Mesothelial cell of epicardium (in vitro differentiated cells): Measurements from ENCODE around the gene PDPR. TPM values are rescaled to one million over a fixed set of nuclear protein-coding genes. Genes with fewer than 3 reads are reported as not detected.
"Not testable (repeated sequence)": the region's sequence is repeated elsewhere in the genome, so short reads cannot be mapped to it uniquely, and the experiment has no call there.

ENCODE experiments used
- DNase-seq, 2 experiments: peaks; one replicate each; pipeline ENCODE4 v3.0.0; 2021; ENCODE audit warnings: low spot score in 2 of 2; ENCODE audit not compliant: unreplicated experiment in 2 of 2
- H3K27ac Mint-ChIP-seq: 2 replicates; pipeline ENCODE4 v1.8.0; 2021; ENCODE audit warnings: mixed read lengths
- H3K27me3 Mint-ChIP-seq: 2 replicates; pipeline ENCODE4 v1.8.0; 2021; ENCODE audit warnings: low read depth, mixed read lengths
- H3K36me3 Mint-ChIP-seq: 2 replicates; pipeline ENCODE4 v1.8.0; 2021; ENCODE audit warnings: mixed read lengths
- H3K4me1 Mint-ChIP-seq: 2 replicates; pipeline ENCODE4 v1.8.0; 2021; ENCODE audit warnings: mixed read lengths
- H3K4me3 Mint-ChIP-seq: 2 replicates; pipeline ENCODE4 v1.8.0; 2021; ENCODE audit warnings: mild to moderate bottlenecking, moderate library complexity, mixed read lengths
- H3K9me3 Mint-ChIP-seq: 2 replicates; pipeline ENCODE4 v1.8.0; 2021; ENCODE audit warnings: mixed read lengths
- total RNA-seq: library from RNA; stranded (reverse); gene quantifications from 3 replicates; pipeline ENCODE4 v1.2.1, GENCODE V29; 2021

Gene PDPR
- total RNA-seq, 1 donor from 2014 or later, result 33.3 TPM

- H3K4me1 Mint-ChIP-seq, H3K9me3 Mint-ChIP-seq, DNase-seq, H3K27ac Mint-ChIP-seq, H3K36me3 Mint-ChIP-seq, H3K27me3 Mint-ChIP-seq: not testable (repeated sequence)
- peak overlapping the region; percentile 42 for H3K4me3 Mint-ChIP-seq
Measured at GRCh38 chr16:70187858-70188607, 73.9 kb downstream of the PDPR start.

GRCh38 chr16:70188608-70188915 lies 74.4 kb downstream of the PDPR start:
- not testable (repeated sequence) for H3K4me1 Mint-ChIP-seq, H3K27me3 Mint-ChIP-seq, H3K27ac Mint-ChIP-seq, H3K4me3 Mint-ChIP-seq, DNase-seq, H3K9me3 Mint-ChIP-seq, H3K36me3 Mint-ChIP-seq

DNA sequence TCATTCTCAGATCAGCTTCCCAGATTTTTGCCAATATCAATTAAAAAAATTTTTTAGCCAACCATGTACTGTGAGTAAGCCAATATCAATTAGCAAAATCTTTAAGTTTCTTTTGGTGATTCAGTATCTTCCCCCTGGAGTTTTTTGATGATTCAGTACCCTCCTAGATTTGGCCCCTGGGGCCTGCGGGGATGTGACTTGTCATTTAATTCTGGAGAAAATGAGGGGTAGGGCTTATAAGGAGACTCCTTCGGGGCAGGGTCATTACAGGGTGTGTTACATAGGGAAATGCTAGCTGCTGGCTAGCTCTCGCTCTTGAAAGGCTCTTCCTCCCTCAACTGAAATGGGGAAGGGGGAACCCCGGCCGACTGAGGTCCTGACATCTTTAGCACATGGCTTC lies 76.4 kb downstream of the PDPR start:
- not testable (repeated sequence) for H3K4me1 Mint-ChIP-seq, H3K36me3 Mint-ChIP-seq, DNase-seq, H3K27ac Mint-ChIP-seq, H3K4me3 Mint-ChIP-seq, H3K27me3 Mint-ChIP-seq, H3K9me3 Mint-ChIP-seq

DNA sequence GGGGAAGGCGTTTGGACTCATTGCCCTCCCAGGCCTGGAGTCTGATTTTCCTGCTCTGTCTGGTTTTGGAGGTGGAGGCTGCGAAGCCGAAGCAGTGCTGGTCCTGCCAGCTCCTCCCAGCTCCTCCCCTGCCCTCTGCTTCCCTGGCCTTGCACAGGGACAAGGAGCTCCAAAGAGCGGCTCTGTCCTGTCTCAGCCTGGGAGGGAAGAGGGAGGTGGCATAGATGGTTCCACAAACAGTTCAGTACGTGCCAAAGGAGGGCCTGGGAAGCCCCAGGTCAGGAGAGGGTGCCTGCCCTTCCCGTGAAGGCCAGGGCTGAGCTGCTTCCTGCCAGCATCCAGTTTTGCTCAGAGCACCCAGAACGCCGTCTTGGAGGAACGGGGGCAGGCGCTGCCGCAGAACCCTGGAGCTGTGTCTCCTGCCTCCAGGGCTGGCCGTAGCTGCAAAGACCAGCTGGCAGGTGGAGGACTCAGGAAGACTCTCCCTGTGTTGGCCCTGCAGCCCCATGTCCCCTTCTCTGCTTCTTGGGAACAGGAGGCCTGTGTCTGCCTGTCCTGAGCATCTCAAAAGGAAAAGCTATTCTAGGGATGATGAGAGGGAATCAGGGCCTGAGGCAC lies 82.7 kb downstream of the PDPR start:
- H3K4me3 Mint-ChIP-seq, H3K36me3 Mint-ChIP-seq, H3K27me3 Mint-ChIP-seq, H3K9me3 Mint-ChIP-seq, DNase-seq, H3K4me1 Mint-ChIP-seq: not testable (repeated sequence)
- peak overlapping the region; percentile 39 for H3K27ac Mint-ChIP-seq

DNA sequence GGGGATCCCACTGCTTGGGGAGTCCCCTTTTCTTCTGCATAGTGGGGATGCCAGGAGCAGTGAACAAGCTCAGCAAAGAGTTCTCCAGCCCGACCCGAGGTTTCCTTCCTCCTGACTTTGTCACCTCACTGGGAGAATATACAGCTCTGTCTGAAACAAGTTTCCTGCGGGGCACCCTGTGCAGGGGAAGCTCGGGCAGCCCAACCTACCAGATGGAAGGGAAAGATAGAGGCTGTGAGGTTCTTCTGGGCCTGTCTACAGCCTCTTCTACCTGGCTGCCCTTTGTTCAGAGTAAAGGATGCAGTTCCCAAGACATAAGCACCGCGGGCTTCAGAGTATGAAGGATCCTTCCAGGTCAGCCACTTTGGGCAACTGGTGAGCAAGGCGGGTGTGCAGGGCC lies 83.5 kb downstream of the PDPR start:
- H3K27ac Mint-ChIP-seq, DNase-seq, H3K4me3 Mint-ChIP-seq, H3K4me1 Mint-ChIP-seq, H3K27me3 Mint-ChIP-seq, H3K36me3 Mint-ChIP-seq, H3K9me3 Mint-ChIP-seq: not testable (repeated sequence)

DNA sequence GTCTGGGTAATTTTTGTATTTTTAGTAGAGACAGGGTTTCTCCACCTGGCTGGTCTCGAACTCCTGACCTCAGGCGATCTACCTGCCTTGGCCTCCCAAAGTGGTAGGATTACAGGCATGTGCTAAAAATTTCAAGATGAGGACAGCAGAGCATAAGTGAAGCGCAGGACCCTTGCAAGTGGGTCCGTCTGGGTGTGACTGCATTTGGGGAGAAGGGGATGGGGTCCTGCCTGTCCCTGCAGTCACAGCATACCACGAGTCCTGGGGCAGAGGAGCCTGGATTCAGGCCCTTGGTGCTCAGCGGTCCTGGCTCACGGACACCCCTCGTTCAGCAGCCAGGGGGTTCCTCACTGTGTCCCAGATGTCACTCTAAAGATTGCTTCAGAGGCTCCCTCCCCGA lies 84.1 kb downstream of the PDPR start:
- not testable (repeated sequence) for H3K4me1 Mint-ChIP-seq, H3K36me3 Mint-ChIP-seq, H3K4me3 Mint-ChIP-seq, DNase-seq, H3K27me3 Mint-ChIP-seq, H3K9me3 Mint-ChIP-seq, H3K27ac Mint-ChIP-seq

DNA sequence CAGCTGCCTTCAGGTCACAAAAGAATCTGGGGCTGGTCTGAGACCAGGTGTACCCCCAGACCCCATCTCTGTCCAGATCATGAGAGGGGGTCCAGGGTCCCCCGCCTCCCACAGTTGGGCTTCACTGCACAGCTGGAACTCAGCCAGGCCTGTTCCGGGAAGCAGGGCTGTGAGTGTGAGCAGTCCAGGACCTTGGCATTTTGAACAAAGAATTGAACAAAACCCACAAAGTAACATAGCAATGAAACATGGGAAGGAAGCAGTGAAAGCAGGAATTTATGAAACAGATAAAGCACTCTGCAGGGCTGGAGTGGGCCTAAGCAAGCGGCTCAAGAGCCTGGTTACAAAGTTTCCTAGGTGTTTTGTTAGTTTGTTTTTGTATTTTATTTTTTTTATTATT lies 84.5 kb downstream of the PDPR start:
- not testable (repeated sequence) for H3K4me3 Mint-ChIP-seq, DNase-seq, H3K9me3 Mint-ChIP-seq, H3K36me3 Mint-ChIP-seq, H3K27ac Mint-ChIP-seq, H3K4me1 Mint-ChIP-seq, H3K27me3 Mint-ChIP-seq

DNA sequence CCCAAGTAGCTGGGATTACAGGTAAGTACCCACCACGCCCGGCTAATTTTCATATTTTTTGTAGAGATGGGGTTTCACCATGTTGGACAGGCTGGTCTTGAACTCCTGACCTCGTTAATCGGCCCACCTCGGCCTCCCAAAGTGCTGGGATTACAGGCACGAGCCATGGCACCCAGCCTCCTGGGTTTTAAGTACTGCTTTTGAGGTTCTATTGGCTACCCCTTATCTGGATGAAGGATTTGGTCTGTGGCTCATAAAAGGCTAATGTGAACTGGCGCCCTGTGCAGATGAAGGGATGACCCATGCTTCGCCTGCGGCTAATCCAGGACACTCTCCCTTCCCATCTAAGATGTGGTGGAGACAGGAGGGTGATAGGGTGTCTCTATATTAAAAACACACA lies 85.0 kb downstream of the PDPR start:
- not testable (repeated sequence) for H3K9me3 Mint-ChIP-seq, H3K36me3 Mint-ChIP-seq, H3K27me3 Mint-ChIP-seq

DNA sequence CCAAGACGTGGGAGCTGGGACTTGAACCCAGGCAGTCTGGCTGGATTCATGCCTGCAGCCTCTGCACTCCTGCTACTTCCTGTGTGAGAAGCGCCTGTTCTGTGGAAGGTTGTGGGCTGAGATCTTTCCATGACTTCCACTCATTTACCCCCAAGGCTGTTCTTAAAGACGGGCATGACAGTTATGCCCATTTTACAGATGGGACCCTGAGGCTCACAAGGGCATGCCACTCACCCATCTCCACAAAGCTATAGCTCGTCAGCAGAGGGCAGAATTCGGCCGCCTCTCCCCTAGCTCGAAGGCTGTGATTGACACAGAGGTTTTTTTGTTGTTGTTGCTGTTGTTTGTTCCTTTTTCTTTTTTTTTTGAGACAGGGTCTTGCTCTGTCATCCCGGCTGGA lies 85.9 kb downstream of the PDPR start:
- not testable (repeated sequence) for DNase-seq, H3K4me1 Mint-ChIP-seq, H3K9me3 Mint-ChIP-seq, H3K4me3 Mint-ChIP-seq, H3K27ac Mint-ChIP-seq, H3K36me3 Mint-ChIP-seq, H3K27me3 Mint-ChIP-seq

More for the DNA sequence above, 85.0 kb downstream of the PDPR start:
- DNase-seq, H3K27ac Mint-ChIP-seq, H3K4me3 Mint-ChIP-seq, H3K4me1 Mint-ChIP-seq: not testable (repeated sequence)

DNA sequence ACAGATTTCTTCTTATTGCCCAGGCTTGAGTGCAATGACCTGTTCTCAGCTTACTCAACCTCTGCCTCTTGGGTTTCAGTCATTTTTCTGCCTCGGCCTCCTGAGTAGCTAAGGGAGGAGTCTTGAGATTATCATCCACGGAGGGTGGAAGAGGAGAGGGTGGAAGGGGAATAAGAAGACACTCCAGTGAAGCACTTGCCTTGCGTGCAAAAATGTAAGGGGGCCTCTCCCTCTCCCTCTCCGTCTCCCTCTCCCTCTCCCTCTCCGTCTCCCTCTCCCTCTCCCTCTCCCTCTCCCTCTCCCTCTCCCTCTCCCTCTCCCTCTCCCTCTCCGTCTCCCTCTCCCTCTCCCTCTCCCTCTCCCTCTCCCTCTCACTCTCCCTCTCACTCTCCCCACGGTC lies 89.4 kb downstream of the PDPR start:
- not testable (repeated sequence) for DNase-seq, H3K4me1 Mint-ChIP-seq, H3K36me3 Mint-ChIP-seq

DNA sequence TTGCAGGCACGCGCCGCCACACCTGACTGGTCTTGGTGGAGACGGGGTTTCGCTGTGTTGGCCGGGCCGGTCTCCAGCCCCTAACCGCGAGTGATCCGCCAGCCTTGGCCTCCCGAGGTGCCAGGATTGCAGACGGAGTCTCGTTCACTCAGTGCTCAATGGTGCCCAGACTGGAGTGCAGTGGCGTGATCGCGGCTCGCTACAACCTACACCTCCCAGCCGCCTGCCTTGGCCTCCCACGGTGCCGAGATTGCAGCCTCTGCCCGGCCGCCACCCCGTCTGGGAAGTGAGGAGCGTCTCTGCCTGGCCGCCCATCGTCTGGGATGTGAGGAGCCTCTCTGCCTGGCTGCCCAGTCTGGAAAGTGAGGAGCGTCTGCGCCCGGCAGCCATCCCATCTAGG lies 89.9 kb downstream of the PDPR start:
- H3K9me3 Mint-ChIP-seq, H3K36me3 Mint-ChIP-seq, DNase-seq, H3K4me3 Mint-ChIP-seq, H3K4me1 Mint-ChIP-seq, H3K27me3 Mint-ChIP-seq, H3K27ac Mint-ChIP-seq: not testable (repeated sequence)

More for the DNA sequence above, 89.4 kb downstream of the PDPR start:
- not testable (repeated sequence) for H3K9me3 Mint-ChIP-seq, H3K27ac Mint-ChIP-seq, H3K4me3 Mint-ChIP-seq, H3K27me3 Mint-ChIP-seq

DNA sequence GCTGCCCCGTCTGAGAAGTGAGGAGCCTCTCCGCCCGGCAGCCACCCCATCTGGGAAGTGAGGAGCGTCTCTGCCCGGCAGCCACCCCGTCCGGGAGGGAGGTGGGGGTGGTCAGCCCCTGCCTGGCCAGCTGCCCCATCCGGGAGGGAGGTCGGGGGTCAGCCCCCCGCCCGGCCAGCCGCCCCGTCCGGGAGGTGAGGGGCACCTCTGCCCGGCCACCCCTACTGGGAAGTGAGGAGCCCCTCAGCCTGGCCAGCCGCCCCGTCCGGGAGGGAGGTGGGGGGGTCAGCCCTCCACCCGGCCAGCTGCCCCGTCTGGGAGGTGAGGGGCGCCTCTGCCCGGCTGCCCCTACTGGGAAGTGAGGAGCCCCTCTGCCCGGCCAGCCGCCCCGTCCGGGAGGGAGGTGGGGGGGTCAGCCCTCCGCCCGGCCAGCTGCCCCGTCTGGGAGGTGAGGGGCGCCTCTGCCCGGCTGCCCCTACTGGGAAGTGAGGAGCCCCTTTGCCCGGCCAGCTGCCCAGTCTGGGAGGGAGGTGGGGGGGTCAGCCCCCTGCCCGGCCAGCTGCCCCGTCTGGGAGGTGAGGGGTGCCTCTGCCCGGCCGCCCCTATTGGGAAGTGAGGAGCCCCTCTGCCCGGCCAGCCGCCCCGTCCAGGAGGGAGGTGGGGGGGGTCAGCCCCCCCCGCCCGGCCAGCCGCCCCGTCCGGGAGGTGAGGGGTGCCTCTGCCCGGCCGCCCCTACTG lies 90.7 kb downstream of the PDPR start:
- H3K36me3 Mint-ChIP-seq, result peaks cover 14% of the 10 kb centered on the region
- DNase-seq, H3K27me3 Mint-ChIP-seq, H3K4me1 Mint-ChIP-seq, H3K27ac Mint-ChIP-seq, H3K9me3 Mint-ChIP-seq, H3K4me3 Mint-ChIP-seq: not testable (repeated sequence)

- not testable (repeated sequence) for H3K9me3 Mint-ChIP-seq, H3K4me1 Mint-ChIP-seq, H3K27ac Mint-ChIP-seq, H3K27me3 Mint-ChIP-seq, H3K4me3 Mint-ChIP-seq, DNase-seq
- H3K36me3 Mint-ChIP-seq, result peaks cover 18% of the 10 kb centered on the region
Measured at GRCh38 chr16:70206382-70206781, 92.2 kb downstream of the PDPR start.
